ENCODE data around the gene VWA5A. TPM values are rescaled to one million over a fixed set of nuclear protein-coding genes. Genes with fewer than 3 reads are reported as not detected.

Gene VWA5A
- total RNA-seq, 4 donors from 2014 or later = 10.9 to 31.0 (median 15.0) TPM

GRCh38 chr11:124109377-124109776 lies 5.9 kb upstream of the VWA5A start:
- Histone ChIP-seq H3K4me3 (no peak overlapping the region), H3K36me3 (no peaks in the 10 kb centered on the region), H3K27ac (no peak overlapping the region), H3K9me3 (no peaks in the 10 kb centered on the region), H3K27me3 (no peaks in the 10 kb centered on the region), H3K4me1 (no peaks in the 10 kb centered on the region)
- DNase-seq = no peak
- intact Hi-C loops (cut with DNase I; ENCODE audit: low total_unique reads) = no loop called here
- TF ChIP-seq CTCF (IDR thresholded peaks at IDR 0.05) = no peak
- TF ChIP-seq POLR2A (IDR thresholded peaks at IDR 0.05) = no peak

- Histone ChIP-seq H3K4me1 (no peaks in the 10 kb centered on the region), H3K27ac (no peak overlapping the region), H3K36me3 (no peaks in the 10 kb centered on the region), H3K27me3 (no peaks in the 10 kb centered on the region), H3K9me3 (no peaks in the 10 kb centered on the region), H3K4me3 (no peak overlapping the region)
- intact Hi-C loops (cut with DNase I; ENCODE audit: low total_unique reads) = no loop called here
- no peak for DNase-seq
- no peak for TF ChIP-seq CTCF (IDR thresholded peaks at IDR 0.05)
- TF ChIP-seq POLR2A (IDR thresholded peaks at IDR 0.05) = no peak
Measured at GRCh38 chr11:124110201-124110600, 5.0 kb upstream of the VWA5A start.

- TF ChIP-seq CTCF (IDR thresholded peaks at IDR 0.05) (no peak), POLR2A (IDR thresholded peaks at IDR 0.05) (no peak)
- no peaks in the 10 kb centered on the region for H3K9me3 ChIP-seq
- H3K27ac ChIP-seq = no peak overlapping the region
- H3K4me3 ChIP-seq = no peak overlapping the region
- no peaks in the 10 kb centered on the region for H3K27me3 ChIP-seq
- H3K36me3 ChIP-seq = no peaks in the 10 kb centered on the region
- intact Hi-C loops (cut with DNase I; ENCODE audit: low total_unique reads) = no loop called here
- no peaks in the 10 kb centered on the region for H3K4me1 ChIP-seq
- DNase-seq = no peak
Measured at GRCh38 chr11:124113890-124114289, 1.4 kb upstream of the VWA5A start.

DNA sequence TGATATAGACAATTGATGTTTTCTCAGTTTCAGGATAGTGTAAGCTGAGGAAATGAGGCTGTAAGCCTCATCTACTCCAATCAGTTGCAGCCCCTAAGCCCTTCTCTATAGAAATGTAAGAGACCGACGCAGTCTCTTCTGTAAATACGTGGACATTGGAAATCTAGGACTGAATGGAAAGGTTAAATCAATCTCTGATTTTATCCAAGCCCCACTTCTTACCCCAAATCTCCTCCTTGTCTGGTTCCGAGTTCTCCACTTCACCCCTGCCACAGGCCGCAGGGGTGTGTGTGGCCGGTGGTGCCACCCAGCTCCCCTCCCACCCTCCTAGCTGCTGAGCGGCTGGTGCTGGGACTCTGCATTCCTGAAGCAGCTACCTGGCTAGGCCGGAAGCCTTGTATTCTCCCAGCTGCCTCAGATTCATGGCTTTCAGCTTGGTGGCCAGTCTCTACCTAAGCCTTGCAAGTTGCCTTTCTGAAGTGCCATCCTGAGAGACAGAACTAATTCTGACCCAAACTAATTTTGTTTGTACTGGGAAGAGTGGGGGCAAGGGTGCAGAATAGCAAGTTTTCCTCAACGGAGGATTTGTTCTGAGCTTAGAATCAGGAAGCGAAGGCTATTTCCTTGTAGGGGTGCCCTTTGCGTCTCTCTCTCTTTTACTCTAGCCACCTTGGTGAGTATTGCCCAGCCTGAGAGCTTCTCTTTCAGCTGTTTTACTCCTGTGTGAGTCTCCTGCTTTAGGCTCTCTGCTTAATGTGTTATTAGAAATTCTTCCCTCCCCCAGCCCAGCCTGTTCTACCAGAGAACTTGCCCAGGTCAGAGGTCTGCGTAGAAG lies 749 bp downstream of the VWA5A start:
- intact Hi-C loops (cut with DNase I; ENCODE audit: low total_unique reads) = no loop called here
- peak overlapping the region; percentile 43 to 54 for H3K4me3 ChIP-seq
- no peaks in the 10 kb centered on the region for H3K9me3 ChIP-seq
- H3K27ac ChIP-seq = peak overlapping the region; percentile 12 to 32
- no peaks in the 10 kb centered on the region for H3K27me3 ChIP-seq
- DNase-seq = no peak
- TF ChIP-seq CTCF (IDR thresholded peaks at IDR 0.05) (no peak), POLR2A (IDR thresholded peaks at IDR 0.05) (no peak)
- H3K4me1 ChIP-seq = no peaks in the 10 kb centered on the region
- H3K36me3 ChIP-seq = no peaks in the 10 kb centered on the region

- intact Hi-C loops (cut with DNase I; ENCODE audit: low total_unique reads) = no loop called here
- H3K27me3 ChIP-seq = no peaks in the 10 kb centered on the region
- no peak for DNase-seq
- no peaks in the 10 kb centered on the region for H3K36me3 ChIP-seq
- H3K27ac ChIP-seq = no peak overlapping the region
- no peak overlapping the region for H3K4me3 ChIP-seq
- H3K4me1 ChIP-seq = no peaks in the 10 kb centered on the region
- H3K9me3 ChIP-seq = no peaks in the 10 kb centered on the region
- TF ChIP-seq CTCF (IDR thresholded peaks at IDR 0.05) (no peak), POLR2A (IDR thresholded peaks at IDR 0.05) (no peak)
Measured at GRCh38 chr11:124119103-124119502, 3.9 kb downstream of the VWA5A start.

Data from uterus (tissue), 4 donors.